Measurements from ENCODE around the gene CFAP77.

GRCh38 chr9:132439153-132439552 lies 29.1 kb downstream of the CFAP77 start:
- TF ChIP-seq REST (IDR thresholded peaks at IDR 0.05; ENCODE audit: borderline replicate concordance) (no peak), REST (CRISPR knock-in tag; IDR thresholded peaks at IDR 0.05; ENCODE audit: low read depth) (no peak), CTCF (IDR thresholded peaks at IDR 0.05 in 2 of 3, conservative IDR thresholded peaks at IDR 0.05 in 1 of 3; ENCODE audit: insufficient read depth in 2 of 3, low read depth in 1 of 3, low read length in 3 of 3) (no peak), MLX (CRISPR knock-in tag; conservative IDR thresholded peaks at IDR 0.05) (no peak), JUN (IDR thresholded peaks at IDR 0.05; ENCODE audit: borderline replicate concordance, low read depth, low read length) (no peak), JUN (CRISPR knock-in tag; IDR thresholded peaks at IDR 0.05; ENCODE audit: borderline replicate concordance) (no peak), MAZ (CRISPR knock-in tag; conservative IDR thresholded peaks at IDR 0.05 in 1 of 2, IDR thresholded peaks at IDR 0.05 in 1 of 2) (no peak), SIX5 (IDR thresholded peaks at IDR 0.05; ENCODE audit: borderline replicate concordance in 1 of 2, insufficient read depth in 1 of 2, low read depth in 1 of 2, low read length in 2 of 2) (no peak), U2AF2 (optimal IDR thresholded peaks at IDR 0.05; ENCODE audit: low read depth, low read length) (no peak), POLR2A (conservative IDR thresholded peaks at IDR 0.05) (no peak), ZNF347 (CRISPR knock-in tag; IDR thresholded peaks at IDR 0.05; ENCODE audit: low read depth) (no peak), RAD21 (CRISPR knock-in tag; conservative IDR thresholded peaks at IDR 0.05 in 1 of 2, IDR thresholded peaks at IDR 0.05 in 1 of 2) (no peak)

Data from K562 (cell line).